A673 (cell line): ENCODE measurements around the gene LIM2.

Experiments
- CTCF ChIP-seq: fragments of 300-800, 200-600 bp; sonication (generic); conservative IDR thresholded peaks from 2 replicates; pipeline ENCODE4 v1.5.1; 2017; ENCODE audit warnings: low read depth, mild to moderate bottlenecking, antibody characterized with exemption, low read length, moderate library complexity, mixed read lengths
- EZH2 ChIP-seq: fragments of 200-600 bp; sonication (generic); IDR thresholded peaks from 2 replicates; pipeline ENCODE4 v1.6.1; 2017; ENCODE audit warnings: borderline replicate concordance, low read depth, mild to moderate bottlenecking, mixed read lengths, antibody characterized with exemption, low read length; ENCODE audit not compliant: poor library complexity, severe bottlenecking

- no peak for TF ChIP-seq CTCF
- no peak for TF ChIP-seq EZH2
These were observed 773 bp downstream of the LIM2 start for GRCh38 chr19:51386882-51387520.
